IMR-90 (cell line): Measurements from ENCODE around the gene KDF1. TPM values are rescaled to one million over a fixed set of nuclear protein-coding genes. Genes with fewer than 3 reads are reported as not detected.

Experiments used
- ATAC-seq: fragments of 200-7000 bp; cut with Tn5 transposase; 2 replicates; pipeline ENCODE4 v1.9.1; 2020; ENCODE audit warnings: low read depth, mild to moderate bottlenecking, moderate library complexity
- BruUV-seq: library from RNA; stranded (reverse); fragments of 400-500 nt; replicated peaks from 2 replicates; lab custom pipeline; 2021; lab: Mats Ljungman, UMichigan
- CTCF ChIA-PET: fragments of 300-600 bp; formaldehyde crosslinking; extraction: SDS; loops from one replicate; lab custom pipeline; 2021; ENCODE audit warnings: antibody characterized with exemption; lab: Yijun Ruan, JAX
- POLR2A ChIA-PET: fragments of 300-600 bp; sonication (Branson Sonifier 250); formaldehyde crosslinking; loops from one replicate; lab custom pipeline; 2022; ENCODE audit warnings: antibody characterized with exemption; ENCODE audit not compliant: unreplicated experiment; lab: Charles Lee
- DNase-seq: peaks from one replicate; pipeline ENCODE4 v3.0.0; 2013
- H2AFZ ChIP-seq: replicated peaks from 2 replicates; pipeline ENCODE3; 2013; ENCODE audit warnings: low read length, mild to moderate bottlenecking; ENCODE audit not compliant: poor library complexity
- H2AK5ac ChIP-seq: 2 replicates; pipeline ENCODE4 v1.6.1; 2013; ENCODE audit warnings: low read depth, low read length, inconsistent platforms
- H2AK9ac ChIP-seq: replicated peaks from 2 replicates; pipeline ENCODE3; 2013; ENCODE audit warnings: mild to moderate bottlenecking, low read depth, low read length, moderate library complexity; ENCODE audit not compliant: poor library complexity
- H2BK120ac ChIP-seq: 2 replicates; pipeline ENCODE4 v1.6.1; 2013; ENCODE audit warnings: low read depth, low read length, inconsistent platforms
- H2BK15ac ChIP-seq: 3 replicates; pipeline ENCODE4 v1.6.1; 2013; ENCODE audit warnings: low read depth, low read length, inconsistent platforms
- H2BK20ac ChIP-seq: 2 replicates; pipeline ENCODE4 v1.6.1; 2013; ENCODE audit warnings: low read depth, mild to moderate bottlenecking, inconsistent platforms, low read length, moderate library complexity
- H2BK5ac ChIP-seq: 2 replicates; pipeline ENCODE4 v1.6.1; 2013; ENCODE audit warnings: mild to moderate bottlenecking, low read depth, low read length, inconsistent platforms; ENCODE audit not compliant: poor library complexity, severe bottlenecking
- H3K14ac ChIP-seq: replicated peaks from 2 replicates; pipeline ENCODE4 v1.6.1; 2013; ENCODE audit warnings: low read depth, low read length, inconsistent platforms
- H3K18ac ChIP-seq: 2 replicates; pipeline ENCODE4 v1.6.1; 2013; ENCODE audit warnings: low read depth, low read length, control low read depth
- H3K23ac ChIP-seq: 2 replicates; pipeline ENCODE4 v1.6.1; 2013; ENCODE audit warnings: low read depth, low read length, inconsistent platforms
- H3K27ac ChIP-seq: 2 replicates; pipeline ENCODE4 v1.5.1; 2013; ENCODE audit warnings: mild to moderate bottlenecking, control low read depth, low read length; ENCODE audit not compliant: insufficient read depth
- H3K27me3 ChIP-seq: 2 replicates; pipeline ENCODE4 v1.6.1; 2013; ENCODE audit warnings: low read length; ENCODE audit not compliant: control insufficient read depth, insufficient read depth
- H3K36me3 ChIP-seq: 2 replicates; pipeline ENCODE4 v1.6.1; 2013; ENCODE audit warnings: low read length, mixed read lengths; ENCODE audit not compliant: control insufficient read depth, insufficient read depth
- H3K4ac ChIP-seq: 2 replicates; pipeline ENCODE4 v1.6.1; 2013; ENCODE audit warnings: low read depth, low read length, inconsistent platforms
- H3K4me1 ChIP-seq: 2 replicates; pipeline ENCODE4 v1.6.1; 2013; ENCODE audit warnings: low read length, mixed read lengths; ENCODE audit not compliant: control insufficient read depth, insufficient read depth
- H3K4me2 ChIP-seq: 2 replicates; pipeline ENCODE4 v1.6.1; 2013; ENCODE audit warnings: low read depth, mild to moderate bottlenecking, control low read depth, low read length, moderate library complexity
- H3K4me3 ChIP-seq: 2 replicates; pipeline ENCODE4 v1.5.1; 2013; ENCODE audit warnings: low read depth, mild to moderate bottlenecking, control low read depth, low read length, moderate library complexity; ENCODE audit not compliant: insufficient read depth
- H3K56ac ChIP-seq: 2 replicates; pipeline ENCODE4 v1.6.1; 2013; ENCODE audit warnings: low read length, inconsistent platforms; ENCODE audit not compliant: insufficient read depth; ENCODE audit errors: extremely low read depth
- H3K79me1 ChIP-seq, 2 experiments: 2 replicates each; pipeline ENCODE4 v1.6.1; 2013; ENCODE audit warnings: low read length in 2 of 2, inconsistent platforms in 1 of 2, low read depth in 1 of 2
- H3K9ac ChIP-seq: 2 replicates; pipeline ENCODE4 v1.6.1; 2013; ENCODE audit warnings: low read depth, low read length, control low read depth
- H3K9me1 ChIP-seq: 2 replicates; pipeline ENCODE4 v1.6.1; 2013; ENCODE audit warnings: low read length, inconsistent platforms; ENCODE audit not compliant: insufficient read depth
- H3K9me3 ChIP-seq: 2 replicates; pipeline ENCODE4 v1.6.1; 2013; ENCODE audit warnings: low read length; ENCODE audit not compliant: control insufficient read depth, insufficient read depth
- H4K20me1 ChIP-seq: 2 replicates; pipeline ENCODE4 v1.6.1; 2013; ENCODE audit warnings: low read length, inconsistent platforms; ENCODE audit not compliant: insufficient read depth
- H4K5ac ChIP-seq: 2 replicates; pipeline ENCODE4 v1.6.1; 2013; ENCODE audit warnings: mild to moderate bottlenecking, low read depth, low read length, control low read depth
- H4K8ac ChIP-seq, 2 experiments: 2 replicates each; pipeline ENCODE4 v1.6.1; 2013; ENCODE audit warnings: low read depth in 2 of 2, low read length in 2 of 2, control low read depth in 1 of 2, inconsistent platforms in 1 of 2
- H4K91ac ChIP-seq: 2 replicates; pipeline ENCODE4 v1.6.1; 2013; ENCODE audit warnings: low read depth, low read length, inconsistent platforms; ENCODE audit not compliant: insufficient read depth
- BHLHE40 ChIP-seq: fragments of 150-350 bp; IDR thresholded peaks from 2 replicates; pipeline ENCODE4 v1.6.1; 2016; ENCODE audit warnings: mild to moderate bottlenecking, low read depth, low read length
- CEBPB ChIP-seq: IDR thresholded peaks from 2 replicates; pipeline ENCODE4 v1.6.1; 2012; ENCODE audit warnings: low read depth, low read length, improper control_type of control experiment
- CHD1 ChIP-seq: IDR thresholded peaks from 2 replicates; pipeline ENCODE4 v1.6.1; 2012; ENCODE audit warnings: low read depth, low read length, improper control_type of control experiment
- FOS ChIP-seq: fragments of 150-350 bp; IDR thresholded peaks from 2 replicates; pipeline ENCODE4 v1.6.1; 2016; ENCODE audit warnings: low read depth, low read length
- MAFK ChIP-seq: IDR thresholded peaks from 2 replicates; pipeline ENCODE4 v1.6.1; 2012; ENCODE audit warnings: low read depth, low read length, improper control_type of control experiment
- MAZ ChIP-seq: IDR thresholded peaks from 2 replicates; pipeline ENCODE4 v1.6.1; 2012; ENCODE audit warnings: low read depth, mild to moderate bottlenecking, low read length, improper control_type of control experiment, moderate library complexity, borderline replicate concordance
- MXI1 ChIP-seq: IDR thresholded peaks from 2 replicates; pipeline ENCODE4 v1.6.1; 2012; ENCODE audit warnings: low read depth, mild to moderate bottlenecking, low read length, moderate library complexity, borderline replicate concordance
- NFE2L2 ChIP-seq: fragments of 150-350 bp; IDR thresholded peaks from 2 replicates; pipeline ENCODE4 v1.6.1; 2016; ENCODE audit warnings: low read depth, mild to moderate bottlenecking, low read length
- POLR2A ChIP-seq: IDR thresholded peaks from 2 replicates; pipeline ENCODE4 v1.6.1; 2012; ENCODE audit warnings: mild to moderate bottlenecking, low read depth, low read length
- RAD21 ChIP-seq: IDR thresholded peaks from 2 replicates; pipeline ENCODE4 v1.6.1; 2012; ENCODE audit warnings: low read length, improper control_type of control experiment
- RCOR1 ChIP-seq: IDR thresholded peaks from 2 replicates; pipeline ENCODE4 v1.6.1; 2012; ENCODE audit warnings: mild to moderate bottlenecking, low read length, improper control_type of control experiment; ENCODE audit not compliant: insufficient replicate concordance
- RFX5 ChIP-seq: IDR thresholded peaks from 2 replicates; pipeline ENCODE4 v1.8.0; 2012; ENCODE audit warnings: low read depth, mild to moderate bottlenecking, low read length, moderate library complexity
- SMC3 ChIP-seq: fragments of 150-350 bp; IDR thresholded peaks from 2 replicates; pipeline ENCODE4 v1.6.1; 2016; ENCODE audit warnings: low read depth, mild to moderate bottlenecking, antibody characterized with exemption, low read length, moderate library complexity
- whole genome bisulfite sequencing, 2 experiments: methylation state at CpG; one replicate each; pipeline versions ENCODE4 v1.1.5 to v1.1.7; 2013; ENCODE audit warnings: missing lambda C conversion rate in 2 of 2; ENCODE audit not compliant: insufficient read length in 1 of 2; ENCODE audit errors: extremely low coverage in 2 of 2; 5-methylcytosine and 5-hydroxymethylcytosine counted together
- dilution Hi-C: fragments of 300-500 bp; cut with HindIII; formaldehyde crosslinking; loops from one replicate; pipeline ENCODE4 v1.14.3; 2018; ENCODE audit warnings: low sequenced_read_pairs; ENCODE audit not compliant: unreplicated experiment
- in situ Hi-C: fragments of 300-500 bp; cut with MboI; formaldehyde crosslinking; loops from 3 replicates; pipeline ENCODE4 v1.14.3; 2019; ENCODE audit warnings: low sequenced_read_pairs, inconsistent platforms, mixed read lengths
- intact Hi-C: fragments of 100-400 bp; cut with micrococcal nuclease; formaldehyde crosslinking; loops from 2 replicates; pipeline ENCODE4 v1.10.0; 2022
- polyA plus RNA-seq, 3 experiments: library from polyadenylated mRNA; depleted of rRNA; stranded (reverse); fragments of >200 nt; gene quantifications; 2 replicates each; pipeline ENCODE4 v1.2.3, GENCODE V29; 2012; ENCODE audit warnings: low replicate concordance in 1 of 3
- total RNA-seq: library from RNA; depleted of rRNA; stranded (reverse); fragments of >200 nt; gene quantifications from 2 replicates; pipeline ENCODE4 v1.2.3, GENCODE V29; 2012
- TF ChIP-seq, protein P1 (sequence below): conservative IDR thresholded peaks from 2 replicates; pipeline ENCODE4 v1.5.1; 2012; ENCODE audit warnings: mild to moderate bottlenecking, low read depth, low read length, improper control_type of control experiment
- TF ChIP-seq, protein P2 (sequence below): fragments of 150-350 bp; IDR thresholded peaks from 2 replicates; pipeline ENCODE4 v1.6.1; 2016; ENCODE audit warnings: low read depth, mild to moderate bottlenecking, low read length, moderate library complexity, borderline replicate concordance
- TF ChIP-seq, protein P3 (sequence below): fragments of 150-350 bp; IDR thresholded peaks from 2 replicates; pipeline ENCODE4 v1.6.1; 2017; ENCODE audit warnings: mild to moderate bottlenecking, antibody characterized with exemption, low read length, low read depth

The KDF1 gene
- total and polyA plus RNA-seq, 2 of the 4 experiments (the other 2 are of a cell fraction) = not detected

DNA sequence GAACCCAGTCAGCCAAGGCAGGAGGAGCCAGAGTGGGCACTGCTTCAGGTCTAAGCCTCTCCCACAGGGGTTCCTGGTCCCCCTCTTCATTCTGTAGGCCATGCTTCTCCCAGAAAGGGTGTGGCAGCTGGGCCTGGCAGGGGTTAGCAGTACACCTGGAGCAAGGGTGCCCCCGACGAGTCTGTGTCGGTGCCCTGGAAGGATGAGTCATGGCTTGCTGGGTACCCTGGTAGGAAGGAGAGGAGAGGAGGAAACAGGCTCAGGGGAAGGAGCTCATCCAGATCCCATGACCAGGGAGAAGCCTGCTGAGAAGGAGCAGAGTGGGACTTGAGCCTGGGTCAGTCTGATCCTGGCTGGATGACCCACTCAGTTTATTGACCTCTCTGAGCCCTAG is 10.3 kb downstream of the KDF1 start:
- Histone ChIP-seq H3K23ac (no peak overlapping the region), H4K5ac (no peak overlapping the region), H3K9me3 (no peaks in the 10 kb centered on the region), H4K8ac (no peak overlapping the region), H2AFZ (peak overlapping the region; percentile 49), H3K14ac (no peak overlapping the region), H3K4me2 (no peak overlapping the region), H2AK5ac (no peak overlapping the region), H3K79me1 (no peaks in the 10 kb centered on the region; a peak in 1 of 4 replicates), H3K56ac (no peak overlapping the region), H3K18ac (no peak overlapping the region), H3K27me3 (no peaks in the 10 kb centered on the region), H2BK20ac (no peak overlapping the region), H4K91ac (no peak overlapping the region), H2BK15ac (no peak overlapping the region), H3K4me3 (no peak overlapping the region), H3K36me3 (peaks cover 19% of the 10 kb centered on the region), H3K27ac (no peak overlapping the region), H3K4me1 (no peaks in the 10 kb centered on the region), H3K9me1 (0 out of 2 replicates have a peak, but pooled peaks cover 7% of the 10 kb centered on the region), H2BK5ac (no peak overlapping the region), H3K9ac (no peak overlapping the region), H3K4ac (no peak overlapping the region), H2AK9ac (no peak overlapping the region), H2BK120ac (no peak overlapping the region), H4K20me1 (no peaks in the 10 kb centered on the region; the same call in 1 of the 2 replicates)
- ATAC-seq (peak; percentile 30), DNase-seq (no peak)
- CTCF ChIA-PET = no interaction called here
- BruUV-seq = no TSS peak
- POLR2A ChIA-PET = no interaction called here
- TF ChIP-seq RAD21 = no peak
- no peak for TF ChIP-seq MAZ
- no peak for TF ChIP-seq CEBPB
- no peak for TF ChIP-seq BHLHE40
- TF ChIP-seq, protein P1, sequence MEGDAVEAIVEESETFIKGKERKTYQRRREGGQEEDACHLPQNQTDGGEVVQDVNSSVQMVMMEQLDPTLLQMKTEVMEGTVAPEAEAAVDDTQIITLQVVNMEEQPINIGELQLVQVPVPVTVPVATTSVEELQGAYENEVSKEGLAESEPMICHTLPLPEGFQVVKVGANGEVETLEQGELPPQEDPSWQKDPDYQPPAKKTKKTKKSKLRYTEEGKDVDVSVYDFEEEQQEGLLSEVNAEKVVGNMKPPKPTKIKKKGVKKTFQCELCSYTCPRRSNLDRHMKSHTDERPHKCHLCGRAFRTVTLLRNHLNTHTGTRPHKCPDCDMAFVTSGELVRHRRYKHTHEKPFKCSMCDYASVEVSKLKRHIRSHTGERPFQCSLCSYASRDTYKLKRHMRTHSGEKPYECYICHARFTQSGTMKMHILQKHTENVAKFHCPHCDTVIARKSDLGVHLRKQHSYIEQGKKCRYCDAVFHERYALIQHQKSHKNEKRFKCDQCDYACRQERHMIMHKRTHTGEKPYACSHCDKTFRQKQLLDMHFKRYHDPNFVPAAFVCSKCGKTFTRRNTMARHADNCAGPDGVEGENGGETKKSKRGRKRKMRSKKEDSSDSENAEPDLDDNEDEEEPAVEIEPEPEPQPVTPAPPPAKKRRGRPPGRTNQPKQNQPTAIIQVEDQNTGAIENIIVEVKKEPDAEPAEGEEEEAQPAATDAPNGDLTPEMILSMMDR = no peak
- no peak for TF ChIP-seq MXI1
- TF ChIP-seq NFE2L2 = no peak
- no peak for TF ChIP-seq RCOR1
- TF ChIP-seq RFX5 = no peak
- no peak for TF ChIP-seq MAFK
- no peak for TF ChIP-seq POLR2A
- no peak for TF ChIP-seq SMC3
- TF ChIP-seq FOS = no peak
- TF ChIP-seq, protein P2, sequence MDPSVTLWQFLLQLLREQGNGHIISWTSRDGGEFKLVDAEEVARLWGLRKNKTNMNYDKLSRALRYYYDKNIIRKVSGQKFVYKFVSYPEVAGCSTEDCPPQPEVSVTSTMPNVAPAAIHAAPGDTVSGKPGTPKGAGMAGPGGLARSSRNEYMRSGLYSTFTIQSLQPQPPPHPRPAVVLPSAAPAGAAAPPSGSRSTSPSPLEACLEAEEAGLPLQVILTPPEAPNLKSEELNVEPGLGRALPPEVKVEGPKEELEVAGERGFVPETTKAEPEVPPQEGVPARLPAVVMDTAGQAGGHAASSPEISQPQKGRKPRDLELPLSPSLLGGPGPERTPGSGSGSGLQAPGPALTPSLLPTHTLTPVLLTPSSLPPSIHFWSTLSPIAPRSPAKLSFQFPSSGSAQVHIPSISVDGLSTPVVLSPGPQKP = no peak
- TF ChIP-seq, protein P3, sequence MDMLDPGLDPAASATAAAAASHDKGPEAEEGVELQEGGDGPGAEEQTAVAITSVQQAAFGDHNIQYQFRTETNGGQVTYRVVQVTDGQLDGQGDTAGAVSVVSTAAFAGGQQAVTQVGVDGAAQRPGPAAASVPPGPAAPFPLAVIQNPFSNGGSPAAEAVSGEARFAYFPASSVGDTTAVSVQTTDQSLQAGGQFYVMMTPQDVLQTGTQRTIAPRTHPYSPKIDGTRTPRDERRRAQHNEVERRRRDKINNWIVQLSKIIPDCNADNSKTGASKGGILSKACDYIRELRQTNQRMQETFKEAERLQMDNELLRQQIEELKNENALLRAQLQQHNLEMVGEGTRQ = no peak
- no peak for TF ChIP-seq CHD1
- intact Hi-C loops = no loop called here
- dilution Hi-C loops = no loop called here
- no CpG with 5 or more reads among the region's 3 CpGs for whole genome bisulfite sequencing, 2 experiments
- in situ Hi-C loops = no loop called here
